GM18909 (cell line): Measurements from ENCODE around the gene PRSS53.

Source experiments
- ATAC-seq: cut with Tn5 transposase; IDR thresholded peaks from one replicate; pipeline ENCODE4 v1.9.1; 2021; ENCODE audit warnings: mild to moderate bottlenecking; ENCODE audit not compliant: unreplicated experiment, poor library complexity

Gene PRSS53

DNA sequence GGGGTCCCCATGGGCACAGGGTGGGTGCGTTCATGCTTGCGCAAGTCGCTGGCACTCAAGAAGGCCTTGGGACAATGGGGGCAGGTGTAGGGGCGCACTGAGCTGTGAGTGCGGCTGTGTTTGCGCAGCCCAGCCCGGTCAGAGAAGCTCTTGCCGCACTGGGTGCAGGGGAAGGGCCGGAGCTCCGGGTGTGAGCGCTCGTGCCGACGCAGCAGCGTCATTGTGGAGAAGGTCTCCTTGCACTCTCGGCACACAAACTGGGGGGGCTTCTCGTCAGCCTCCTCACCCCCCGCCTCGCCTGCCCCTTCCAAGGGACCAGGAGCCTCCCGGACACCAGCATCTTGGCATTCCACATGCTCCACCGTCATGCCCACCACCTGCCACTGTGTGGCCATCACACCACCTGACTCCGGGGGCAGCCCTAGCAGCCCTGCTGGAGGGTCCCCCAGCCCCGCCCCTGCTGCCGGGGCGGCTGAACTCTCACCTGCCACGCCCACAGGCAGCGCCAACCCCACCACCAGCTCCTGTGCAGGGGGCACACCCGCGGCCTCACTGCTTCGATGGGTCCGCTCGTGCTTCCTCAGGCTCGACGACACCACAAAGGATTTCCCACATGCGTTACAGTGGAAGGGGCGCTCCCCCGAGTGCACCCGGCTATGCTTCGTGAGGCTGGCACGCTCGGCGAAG, 27.5 kb downstream of the PRSS53 start:
- no peak for ATAC-seq

GRCh38 chr16:31055613-31056012, 33.1 kb downstream of the PRSS53 start:
- no peak for ATAC-seq

- no peak for ATAC-seq
Observed at GRCh38 chr16:31052114-31052513, 36.6 kb downstream of the PRSS53 start.

DNA sequence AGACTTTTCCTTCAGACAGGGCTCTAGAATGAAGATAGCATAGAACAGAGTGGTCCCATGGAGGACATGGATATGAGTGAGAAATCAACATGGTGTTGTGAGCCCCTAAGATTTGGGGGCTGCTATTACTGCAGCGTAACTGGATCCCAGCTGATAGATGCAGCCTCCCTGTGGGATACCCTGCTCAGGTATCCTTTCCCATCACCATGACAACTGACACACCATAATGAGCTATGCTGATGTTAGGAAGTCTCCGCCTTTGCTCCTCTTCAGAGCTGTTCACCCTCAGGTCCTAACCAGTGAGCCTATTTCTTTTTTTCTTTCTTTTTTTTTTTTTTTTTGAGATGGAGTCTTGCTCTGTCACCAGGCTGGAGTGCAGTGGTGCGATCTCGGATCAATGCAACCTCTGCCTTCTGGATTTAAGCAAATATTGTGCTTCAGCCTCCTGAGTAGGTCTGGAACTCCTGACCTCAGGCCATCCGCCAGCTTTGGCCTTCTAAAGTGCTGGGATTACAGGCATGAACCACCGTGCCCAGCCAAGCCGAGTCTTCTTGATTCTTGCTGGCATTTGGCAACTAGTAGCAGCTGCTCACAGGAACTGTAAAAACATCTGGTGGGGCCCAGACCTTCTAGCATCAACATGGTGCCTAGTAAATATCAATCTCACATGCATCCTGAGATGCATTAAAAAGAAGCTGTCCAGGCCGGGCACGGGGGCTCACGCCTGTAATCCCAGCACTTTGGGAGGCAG, 38.3 kb downstream of the PRSS53 start:
- no peak for ATAC-seq

DNA sequence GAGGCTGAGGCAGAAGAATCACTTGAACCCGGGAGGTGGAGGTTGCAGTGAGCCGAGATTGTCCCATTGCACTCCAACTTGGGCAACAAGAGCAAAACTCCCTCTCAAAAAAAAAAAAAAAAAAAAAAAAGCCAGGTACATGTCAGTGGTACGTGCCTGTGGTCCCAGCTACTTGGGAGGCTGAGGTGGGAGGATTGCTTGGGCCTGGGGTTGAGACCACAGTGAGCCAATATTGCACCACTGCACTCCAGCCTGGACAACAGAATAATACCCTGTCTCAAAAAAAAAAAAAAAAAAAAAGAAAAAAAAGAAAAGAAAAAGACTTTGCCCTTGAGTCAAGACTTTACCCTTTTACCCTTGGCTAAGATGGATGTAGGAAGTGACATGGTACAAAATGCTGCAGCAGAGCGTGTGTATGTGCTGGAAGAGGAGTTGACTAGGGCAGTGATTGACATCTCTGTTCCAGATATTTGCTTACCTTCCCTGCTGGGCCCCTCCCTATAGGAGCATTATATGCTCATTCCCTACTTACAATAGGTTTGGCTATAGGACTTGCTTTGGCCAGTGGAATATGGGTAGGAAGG, 44.8 kb downstream of the PRSS53 start:
- no peak for ATAC-seq

- no peak for ATAC-seq
Observed at GRCh38 chr16:31043352-31043751, 45.4 kb downstream of the PRSS53 start.

- no peak for ATAC-seq
Observed at GRCh38 chr16:31042866-31043265, 45.9 kb downstream of the PRSS53 start.

DNA sequence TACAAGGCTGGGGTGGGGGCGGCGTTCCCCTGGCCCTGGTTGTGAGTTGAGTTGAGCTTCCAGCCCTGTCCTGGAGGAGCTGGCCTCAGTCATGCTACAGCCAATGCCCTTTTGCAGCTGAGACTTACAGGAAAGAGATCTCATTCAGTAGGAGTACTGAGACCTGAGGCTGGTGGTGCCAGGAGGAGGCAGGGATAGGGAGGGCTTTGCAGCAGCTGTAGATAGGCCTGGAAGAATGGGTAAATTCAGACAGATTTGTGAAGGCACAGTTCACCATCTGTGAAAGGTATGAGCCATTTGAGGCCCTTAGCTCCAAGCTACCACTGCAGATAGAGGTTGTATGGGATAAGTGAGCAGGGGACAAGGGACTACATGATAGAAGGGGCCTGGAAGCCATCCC, 49.8 kb downstream of the PRSS53 start:
- ATAC-seq, result no peak

DNA sequence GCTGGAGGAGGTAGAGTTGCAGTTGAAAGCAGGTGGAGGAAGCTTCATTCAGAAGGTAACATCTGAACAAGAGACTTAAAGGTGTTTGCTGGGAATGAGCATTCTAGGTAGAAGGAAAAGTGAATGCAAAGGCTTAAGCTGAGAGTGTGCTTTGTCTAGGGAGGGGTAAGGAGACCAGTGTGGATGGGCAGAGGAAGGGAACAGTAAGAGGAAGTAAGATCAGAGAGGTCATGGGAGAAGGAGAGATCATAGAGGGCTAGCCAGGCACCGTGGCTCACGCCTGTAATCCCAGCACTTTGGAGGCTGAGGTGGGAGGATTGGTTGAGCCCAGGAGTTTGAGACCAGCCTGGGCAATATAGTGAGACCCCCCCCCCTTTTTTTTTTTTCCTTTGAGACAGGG, 52.1 kb downstream of the PRSS53 start:
- ATAC-seq, result no peak

DNA sequence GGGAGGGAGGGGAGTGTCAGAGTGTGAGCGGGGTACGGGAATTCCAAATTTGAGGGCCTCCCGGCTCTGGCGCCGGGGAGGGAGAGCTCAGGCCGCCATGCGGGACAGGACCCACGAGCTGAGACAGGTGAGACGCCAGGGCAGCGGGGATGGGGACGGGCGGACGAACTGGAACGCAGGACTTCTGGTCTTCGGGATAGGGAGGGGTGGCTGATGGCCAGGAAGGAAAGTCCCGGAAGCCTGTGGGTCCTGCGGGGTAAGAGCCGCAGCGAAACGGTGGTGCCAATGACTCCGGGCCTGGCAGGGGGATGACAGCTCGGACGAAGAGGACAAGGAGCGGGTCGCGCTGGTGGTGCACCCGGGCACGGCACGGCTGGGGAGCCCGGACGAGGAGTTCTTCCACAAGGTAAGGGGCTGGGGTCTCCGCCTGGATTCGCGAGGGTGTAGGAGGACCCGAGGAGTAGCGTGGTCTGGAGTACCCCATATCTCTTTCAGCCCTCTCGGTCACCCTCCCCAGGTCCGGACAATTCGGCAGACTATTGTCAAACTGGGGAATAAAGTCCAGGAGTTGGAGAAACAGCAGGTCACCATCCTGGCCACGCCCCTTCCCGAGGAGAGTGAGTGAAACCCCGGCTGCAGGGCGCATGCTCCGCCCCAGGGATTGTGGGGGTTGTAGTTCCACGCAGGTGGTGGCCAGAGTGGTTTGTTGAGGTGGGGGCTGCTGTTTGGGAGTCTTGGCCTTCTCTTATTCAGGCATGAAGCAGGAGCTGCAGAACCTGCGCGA, 54.8 kb downstream of the PRSS53 start:
- ATAC-seq, result peak; percentile 51
